Measurements from ENCODE around the gene SLC35B2. TPM values are rescaled to one million over a fixed set of nuclear protein-coding genes. Genes with fewer than 3 reads are reported as not detected.

SLC35B2 gene
- total RNA-seq = 50.4 and 52.9 TPM in 2 replicates

- peak; percentile 53 for TF ChIP-seq CTCF (IDR thresholded peaks at IDR 0.05; ENCODE audit: insufficient read depth, low read length, severe bottlenecking)
- DNase-seq (ENCODE audit: low read depth) (no peak), FAIRE-seq (no peak)
- peaks cover 25% of the 10 kb centered on the region for H3K36me3 ChIP-seq (ENCODE audit: control insufficient read depth, insufficient read depth, low read length)
- H3K4me3 ChIP-seq (ENCODE audit: low read depth, low read length) = peak within 1 kb of the TSS; percentile 77
- no peaks in the 10 kb centered on the region for H3K27me3 ChIP-seq (ENCODE audit: control insufficient read depth, insufficient read depth, low read length)
These were observed at the start of gene SLC35B2 for GRCh38 chr6:44257025-44257752. Gene SLC35B2, minus strand, starts transcription at chr6:44257528. Its CDS starts 118 bp downstream, at chr6:44257410.

DNA sequence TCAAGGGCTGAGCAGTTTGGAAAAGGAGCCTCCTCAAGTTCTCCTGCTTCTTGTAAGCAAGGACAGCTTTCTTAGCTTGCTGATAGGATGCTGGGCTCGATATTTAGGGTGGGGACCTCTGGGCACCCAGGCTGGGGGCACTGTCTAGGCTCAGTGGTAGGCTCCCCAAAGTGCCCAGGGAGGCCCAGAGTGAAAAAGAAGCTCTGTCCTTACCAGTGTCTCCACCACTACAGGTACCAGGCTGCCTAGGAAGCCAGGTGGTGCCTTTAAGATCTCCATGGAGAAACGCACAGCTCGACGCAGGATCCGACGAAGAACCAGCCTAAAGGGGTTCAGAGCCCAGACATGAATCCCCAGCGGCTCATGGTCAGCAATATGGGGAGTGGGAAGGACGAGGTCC lies 49.4 kb upstream of the SLC35B2 start:
- DNase-seq (ENCODE audit: low read depth) (no peak), FAIRE-seq (no peak)
- no peak for TF ChIP-seq CTCF (IDR thresholded peaks at IDR 0.05; ENCODE audit: insufficient read depth, low read length, severe bottlenecking)

GRCh38 chr6:44305200-44305725 lies 47.9 kb upstream of the SLC35B2 start:
- no peak for DNase-seq (ENCODE audit: low read depth)

More for the DNA sequence above, 49.4 kb upstream of the SLC35B2 start:
- Histone ChIP-seq H3K27me3 (ENCODE audit: control insufficient read depth, insufficient read depth, low read length) (no peaks in the 10 kb centered on the region), H3K4me3 (ENCODE audit: low read depth, low read length) (no peak overlapping the region), H3K36me3 (ENCODE audit: control insufficient read depth, insufficient read depth, low read length) (peaks cover 57% of the 10 kb centered on the region)

GRCh38 chr6:44304282-44305199 lies 47.2 kb upstream of the SLC35B2 start:
- peak; percentile 74 for TF ChIP-seq CTCF (IDR thresholded peaks at IDR 0.05; ENCODE audit: insufficient read depth, low read length, severe bottlenecking)
- no peak for FAIRE-seq
- H3K36me3 ChIP-seq (ENCODE audit: control insufficient read depth, insufficient read depth, low read length) = peaks cover 53% of the 10 kb centered on the region
- H3K27me3 ChIP-seq (ENCODE audit: control insufficient read depth, insufficient read depth, low read length) = no peaks in the 10 kb centered on the region
- no peak overlapping the region for H3K4me3 ChIP-seq (ENCODE audit: low read depth, low read length)
- no peak for DNase-seq (ENCODE audit: low read depth)

More at GRCh38 chr6:44305200-44305725, 47.9 kb upstream of the SLC35B2 start:
- Histone ChIP-seq H3K36me3 (ENCODE audit: control insufficient read depth, insufficient read depth, low read length) (peaks cover 54% of the 10 kb centered on the region), H3K4me3 (ENCODE audit: low read depth, low read length) (no peak overlapping the region), H3K27me3 (ENCODE audit: control insufficient read depth, insufficient read depth, low read length) (no peaks in the 10 kb centered on the region)
- no peak for TF ChIP-seq CTCF (IDR thresholded peaks at IDR 0.05; ENCODE audit: insufficient read depth, low read length, severe bottlenecking)
- FAIRE-seq = no peak

DNA sequence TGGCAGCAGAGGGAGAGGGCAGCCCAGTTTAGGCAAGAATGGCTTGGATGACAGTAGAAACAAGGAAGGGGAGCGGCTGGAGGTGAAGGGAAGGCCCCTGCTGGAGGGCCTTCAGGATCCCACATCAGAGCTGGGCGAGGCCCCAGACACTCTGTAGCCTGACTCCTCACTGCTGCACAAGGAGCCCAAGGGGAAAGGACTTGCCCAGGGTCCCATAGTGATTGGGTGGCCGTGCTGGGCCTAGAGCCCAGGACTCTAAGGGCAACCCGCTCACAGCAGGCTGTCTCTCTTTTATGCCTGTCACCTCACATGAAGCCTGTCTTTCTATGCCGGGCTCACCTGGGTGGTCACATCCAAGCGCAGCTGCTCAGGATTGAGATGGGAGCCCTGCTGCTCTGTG lies 46.5 kb upstream of the SLC35B2 start:
- no peak overlapping the region for H3K4me3 ChIP-seq (ENCODE audit: low read depth, low read length)
- peaks cover 52% of the 10 kb centered on the region for H3K36me3 ChIP-seq (ENCODE audit: control insufficient read depth, insufficient read depth, low read length)
- DNase-seq (ENCODE audit: low read depth) = no peak
- TF ChIP-seq CTCF (IDR thresholded peaks at IDR 0.05; ENCODE audit: insufficient read depth, low read length, severe bottlenecking) = no peak
- H3K27me3 ChIP-seq (ENCODE audit: control insufficient read depth, insufficient read depth, low read length) = no peaks in the 10 kb centered on the region
- FAIRE-seq = no peak

Measured in bronchial epithelial cell (primary cell).